GM19397 (cell line): ENCODE results near the gene KCNJ12.
"Not testable (repeated sequence)": the region's sequence is repeated elsewhere in the genome, so short reads cannot be mapped to it uniquely, and the experiment has no call there.

ENCODE experiments used
- ATAC-seq: cut with Tn5 transposase; IDR thresholded peaks from one replicate; pipeline ENCODE4 v1.9.1; 2021; ENCODE audit warnings: mild to moderate bottlenecking, moderate library complexity; ENCODE audit not compliant: unreplicated experiment

KCNJ12 gene

GRCh38 chr17:21382560-21383495 is 6.7 kb downstream of the KCNJ12 start:
- ATAC-seq = no peak

GRCh38 chr17:21385281-21385845 is 9.2 kb downstream of the KCNJ12 start:
- no peak for ATAC-seq

DNA sequence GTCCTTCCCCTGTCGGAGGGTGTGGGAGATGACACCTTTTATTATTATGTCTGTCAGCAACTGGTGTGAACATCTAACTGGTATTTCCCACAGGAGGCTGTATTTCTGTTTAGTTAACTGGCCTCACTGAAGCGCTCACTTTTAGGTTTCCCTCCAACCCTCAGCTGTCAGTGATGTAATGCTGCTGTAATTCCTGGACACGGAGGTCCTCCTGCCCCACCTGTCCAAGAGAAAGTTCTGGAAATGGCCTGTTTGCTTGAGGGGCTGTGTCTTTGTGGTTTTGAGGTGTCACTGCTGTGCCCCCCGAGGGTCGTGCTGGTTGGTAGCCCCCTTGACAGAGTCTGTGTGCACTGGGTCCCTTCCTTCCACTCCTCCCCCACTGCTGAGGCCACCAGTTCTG is 11.5 kb downstream of the KCNJ12 start:
- no peak for ATAC-seq

GRCh38 chr17:21388066-21388465 is 11.9 kb downstream of the KCNJ12 start:
- ATAC-seq = no peak

DNA sequence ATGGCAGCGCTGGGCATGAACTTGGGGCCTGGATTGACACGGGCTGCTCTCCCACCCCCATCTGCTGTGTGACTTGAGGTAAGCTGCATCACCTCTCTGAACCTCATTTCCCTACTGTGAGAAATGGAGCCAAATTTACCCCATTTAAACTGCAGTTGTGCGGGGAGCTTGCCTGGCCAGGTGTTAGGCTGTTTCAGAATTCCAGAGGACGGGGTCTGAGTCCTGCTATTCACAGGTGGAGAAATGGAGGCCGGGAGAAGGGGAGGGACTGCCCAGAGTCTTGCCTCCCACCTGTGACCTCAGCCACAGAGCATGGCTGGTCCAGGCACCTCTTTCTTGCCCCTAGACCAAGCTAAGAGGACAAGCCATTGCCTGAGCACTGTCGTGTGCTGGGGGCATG is 12.8 kb downstream of the KCNJ12 start:
- ATAC-seq = no peak

DNA sequence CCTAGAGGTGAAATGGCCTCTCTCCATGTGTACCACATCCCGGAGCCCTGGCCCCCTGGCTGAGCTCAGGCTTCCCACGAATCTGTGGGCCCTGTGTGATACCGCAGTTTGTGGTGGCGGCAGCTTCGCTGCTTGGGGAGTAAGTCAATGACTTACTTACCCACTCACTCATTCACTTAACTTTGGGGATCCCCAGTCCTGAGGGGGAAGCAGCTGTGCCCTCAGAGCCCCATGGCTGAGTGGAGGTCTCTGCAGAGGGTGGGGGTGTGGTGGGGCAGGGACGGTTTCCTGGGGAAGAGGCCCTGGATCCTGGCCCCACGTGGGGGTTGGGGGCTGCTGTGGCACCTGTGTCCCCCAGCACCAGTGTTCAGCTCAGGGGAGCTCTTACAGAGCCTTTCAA is 13.2 kb downstream of the KCNJ12 start:
- ATAC-seq = no peak

DNA sequence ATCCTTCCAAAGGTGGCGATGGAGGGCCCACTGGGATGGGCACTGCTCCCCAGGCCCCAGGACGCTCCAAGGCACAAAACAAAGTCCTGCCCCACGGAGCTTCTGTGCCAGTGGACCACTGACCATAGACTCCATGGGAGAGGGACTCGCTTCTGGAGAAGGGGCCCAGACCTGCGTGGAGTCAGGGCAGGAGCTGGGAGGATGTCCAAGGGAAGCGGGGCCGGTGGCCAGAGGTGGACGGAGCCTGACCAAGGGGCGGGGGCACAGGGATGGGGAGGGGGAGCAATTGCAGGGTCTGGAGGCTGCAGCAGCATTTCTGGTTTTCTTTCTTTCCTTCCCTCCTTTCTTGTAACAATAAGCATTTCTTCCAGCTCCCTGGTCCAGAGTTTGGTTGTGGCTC is 14.1 kb downstream of the KCNJ12 start:
- ATAC-seq = no peak

- no peak for ATAC-seq
Measured at GRCh38 chr17:21392266-21392665, 16.1 kb downstream of the KCNJ12 start.

GRCh38 chr17:21394265-21394664 is 18.1 kb downstream of the KCNJ12 start:
- no peak for ATAC-seq

DNA sequence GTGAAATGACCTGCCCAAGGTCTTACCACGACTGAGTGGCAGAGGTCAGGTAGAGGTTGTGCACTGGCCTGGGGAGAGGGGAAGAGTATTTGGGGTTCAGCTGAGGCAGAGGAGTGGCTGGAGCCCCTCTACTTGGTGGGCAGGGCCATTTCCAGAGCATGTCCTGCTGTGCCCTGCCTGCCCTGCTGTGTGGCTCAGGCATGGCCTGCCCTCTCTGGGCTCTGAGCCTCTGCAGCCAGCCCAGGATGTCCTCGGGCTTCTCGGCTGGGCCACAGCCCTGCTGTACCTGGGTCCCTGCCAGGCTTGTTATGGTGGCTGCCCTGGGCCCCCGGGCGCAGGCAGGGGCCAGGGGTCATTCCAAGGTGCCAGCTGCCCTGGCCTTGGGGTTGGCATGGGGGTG is 19.6 kb downstream of the KCNJ12 start:
- ATAC-seq = no peak

- no peak for ATAC-seq
Measured at GRCh38 chr17:21396237-21396636, 20.1 kb downstream of the KCNJ12 start.

GRCh38 chr17:21397341-21398190 is 21.4 kb downstream of the KCNJ12 start:
- no peak for ATAC-seq

- no peak for ATAC-seq
Measured at GRCh38 chr17:21399474-21400186, 23.5 kb downstream of the KCNJ12 start.

- not testable (repeated sequence) for ATAC-seq
Measured at GRCh38 chr17:21400187-21400569, 24.0 kb downstream of the KCNJ12 start.

DNA sequence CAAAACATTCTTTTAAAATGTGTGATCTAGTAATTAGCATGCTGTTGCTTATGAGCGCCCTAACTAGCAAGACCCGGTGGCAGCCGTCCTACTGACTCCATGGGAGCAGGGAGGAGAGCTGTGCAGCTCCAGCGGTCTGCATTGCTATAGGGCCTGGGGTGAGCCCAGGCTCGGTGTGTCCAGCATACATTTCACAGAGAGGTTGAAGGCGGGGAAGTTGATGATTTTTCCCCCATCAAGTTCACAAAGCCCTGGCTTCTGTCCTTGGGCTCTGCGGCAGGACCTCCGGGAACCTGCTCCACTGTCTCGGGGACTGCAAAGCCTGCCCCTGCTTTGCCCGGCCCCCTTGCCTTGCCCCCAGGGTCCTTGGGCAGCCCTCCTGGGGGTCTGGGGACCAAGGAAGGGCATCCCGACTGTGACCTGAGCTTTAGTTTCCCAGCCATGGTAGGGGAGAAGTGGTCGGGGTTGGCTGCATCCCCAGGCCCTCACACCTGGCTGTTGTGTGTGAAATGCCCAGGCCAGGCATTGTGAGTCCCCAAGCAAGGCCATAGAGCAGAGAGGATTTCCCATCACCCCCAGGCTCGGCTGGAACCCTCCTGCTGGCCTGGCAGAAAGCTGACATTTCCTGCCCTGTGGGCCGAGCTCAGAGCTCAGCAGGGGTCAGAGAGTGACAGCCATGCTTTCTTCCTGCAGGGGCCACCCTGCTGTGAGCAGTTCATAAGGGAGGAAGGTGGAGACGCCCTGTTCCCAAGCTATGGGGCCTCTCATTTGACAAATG is 24.8 kb downstream of the KCNJ12 start:
- ATAC-seq = no peak

DNA sequence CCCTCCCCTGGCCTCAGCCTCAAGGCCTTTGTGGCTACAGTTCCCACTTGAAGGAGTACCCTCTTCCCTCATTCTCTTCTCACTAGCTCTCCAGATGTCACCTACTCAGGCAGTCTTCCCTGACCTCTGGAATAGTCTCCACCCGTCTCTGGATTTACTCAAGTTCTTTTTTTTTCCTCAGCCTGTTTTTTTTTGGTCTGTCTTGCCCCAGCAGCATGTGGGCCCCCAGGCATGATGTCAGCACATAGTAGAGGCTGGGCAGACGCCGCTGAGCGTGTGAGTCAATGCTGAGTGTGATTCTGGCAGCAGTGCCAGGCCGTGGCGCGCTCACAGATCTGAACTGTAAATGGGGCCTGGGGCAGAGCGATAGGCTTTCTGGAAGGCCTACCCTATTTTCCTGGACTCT is 26.0 kb downstream of the KCNJ12 start:
- not testable (repeated sequence) for ATAC-seq

- ATAC-seq = not testable (repeated sequence)
Measured at GRCh38 chr17:21402926-21403325, 26.8 kb downstream of the KCNJ12 start.

- ATAC-seq = not testable (repeated sequence)
Measured at GRCh38 chr17:21404106-21404505, 27.9 kb downstream of the KCNJ12 start.

DNA sequence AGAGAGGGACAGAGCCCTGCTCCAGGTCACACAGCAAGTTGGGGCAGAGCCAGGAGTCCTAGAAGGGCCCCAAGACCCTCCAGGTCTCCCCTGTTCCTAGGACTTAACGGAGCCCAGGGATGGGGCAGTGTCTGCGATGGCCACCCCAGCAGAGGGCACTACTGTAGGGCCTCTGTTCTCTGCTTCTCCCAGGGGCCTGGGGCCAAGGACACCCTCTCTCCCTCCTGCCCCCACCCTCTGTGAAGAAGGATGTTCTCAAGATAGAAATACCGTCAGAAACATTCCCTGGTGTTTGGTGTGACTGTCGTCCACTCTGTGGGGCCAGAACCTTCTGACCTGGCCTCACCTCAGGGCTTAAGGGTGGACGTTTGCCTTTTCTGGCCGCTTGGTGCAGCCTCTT is 28.4 kb downstream of the KCNJ12 start:
- ATAC-seq = not testable (repeated sequence)
